ENCODE data around the gene PRX.

DNA sequence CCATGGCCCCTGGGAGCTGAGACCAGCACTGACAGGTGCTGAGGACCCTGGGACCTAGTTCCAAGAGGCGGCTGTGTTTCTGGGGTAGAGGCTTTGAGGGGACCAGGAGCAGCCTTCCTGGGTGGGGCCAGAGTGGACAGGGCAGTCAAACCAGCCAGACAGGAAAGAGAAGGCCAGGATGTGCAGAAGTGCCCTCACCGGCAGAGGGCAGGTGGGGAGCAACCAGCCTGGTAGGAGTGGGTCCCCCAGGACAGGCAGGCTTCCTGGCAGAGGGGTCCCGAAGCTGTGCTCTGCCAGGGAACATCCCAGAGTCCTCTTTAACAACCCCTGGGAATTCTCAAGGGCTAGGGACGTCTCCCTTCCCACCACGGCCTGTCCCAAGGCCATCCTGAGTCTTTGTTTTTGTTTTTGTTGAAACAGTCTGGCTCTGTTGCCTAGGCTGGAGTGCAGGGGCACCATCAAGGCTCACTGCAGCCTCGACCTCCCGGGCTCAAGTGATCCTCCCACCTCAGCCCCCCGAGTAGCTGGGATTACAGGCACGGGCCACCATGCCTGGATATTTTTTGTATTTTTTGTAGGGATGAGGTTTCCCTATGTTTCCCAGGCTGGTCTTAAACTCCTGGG is 20.2 kb downstream of the PRX start:
- TF ChIP-seq POLR2A (IDR thresholded peaks at IDR 0.05) (no peak), CTCF (IDR thresholded peaks at IDR 0.05) (no peak), EP300 (IDR thresholded peaks at IDR 0.05) (no peak)
